Vein endothelial cell (primary cell): ENCODE results near the gene GRPR. TPM values are rescaled to one million over a fixed set of nuclear protein-coding genes. Genes with fewer than 3 reads are reported as not detected.

Experiments
- total RNA-seq: library from RNA; depleted of rRNA; stranded (reverse); fragments of >200 nt; gene quantifications from 2 replicates; pipeline ENCODE4 v1.2.3, GENCODE V29; 2012

Gene GRPR
- under 0.01 and 0.19 TPM in 2 replicates for total RNA-seq

DNA sequence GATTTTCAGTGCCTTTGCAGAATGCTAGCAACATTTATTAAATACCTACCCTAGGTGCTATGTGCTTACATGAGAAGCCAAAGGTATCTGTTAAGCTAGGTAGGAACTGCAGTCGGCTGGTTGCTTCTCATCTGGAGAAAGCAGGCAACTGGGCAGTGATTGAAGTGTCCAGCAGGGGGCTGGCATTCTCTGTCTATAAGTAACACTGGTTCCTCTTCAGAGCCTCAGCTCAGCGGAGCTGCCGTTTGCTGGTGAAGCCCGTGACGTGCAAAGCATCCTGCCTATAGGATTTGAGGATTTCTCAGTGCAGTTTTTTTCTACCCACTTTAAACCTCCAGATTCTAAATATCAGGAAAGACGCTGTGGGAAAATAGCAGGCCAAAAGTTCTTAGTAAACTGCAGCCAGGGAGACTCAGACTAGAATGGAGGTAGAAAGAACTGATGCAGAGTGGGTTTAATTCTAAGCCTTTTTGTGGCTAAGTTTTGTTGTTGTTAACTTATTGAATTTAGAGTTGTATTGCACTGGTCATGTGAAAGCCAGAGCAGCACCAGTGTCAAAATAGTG, at the start of gene GRPR:
GRPR (plus strand) TSS at position 344 of the 565 bp plus-strand sequence. CDS start 389 bp downstream, outside the sequence.

DNA sequence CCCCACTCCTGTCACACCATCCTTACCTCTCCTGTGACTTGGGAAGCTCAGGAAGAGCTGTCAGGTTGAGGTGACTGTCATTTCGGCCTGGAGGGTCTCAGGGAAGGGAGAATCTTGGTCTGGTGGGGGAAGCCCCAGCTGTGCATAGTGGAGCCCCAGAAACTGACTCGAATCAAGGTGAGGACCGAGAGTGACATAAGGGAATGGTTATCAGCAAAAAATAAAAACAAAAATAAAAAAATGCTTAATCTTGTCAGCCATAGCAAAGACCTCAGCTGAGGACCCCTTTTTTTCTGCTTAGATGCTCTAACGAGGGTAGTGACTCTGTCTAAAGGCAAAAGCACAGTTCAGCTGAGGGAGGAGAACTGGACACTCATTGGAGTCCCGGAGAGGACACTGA, 43.8 kb downstream of the GRPR start, which contains the start of gene MAGEB17:
MAGEB17 (plus strand) TSS at position 301 of the 400 bp plus-strand sequence. CDS start 2,902 bp downstream, outside the sequence.

Other genes with a start within 250 kb of the GRPR start
- not detected in 2 replicates for gene MAGEB17, start 43.9 kb downstream of the GRPR start, total RNA-seq